ENCODE data around the gene ADAMTS7. TPM values are rescaled to one million over a fixed set of nuclear protein-coding genes. Genes with fewer than 3 reads are reported as not detected.
"Not testable (repeated sequence)": the region's sequence is repeated elsewhere in the genome, so short reads cannot be mapped to it uniquely, and the experiment has no call there.

The ADAMTS7 gene
- total RNA-seq, 1 donor from 2014 or later = 10.5 TPM

- no peak overlapping the region for H3K4me3 ChIP-seq (ENCODE audit: low read depth, low read length)
- no peak for TF ChIP-seq CTCF (conservative IDR thresholded peaks at IDR 0.05; ENCODE audit: low read depth, low read length)
- no peak for DNase-seq (ENCODE audit: low read depth)
Observed at GRCh38 chr15:78807359-78807758, 3.9 kb downstream of the ADAMTS7 start.

DNA sequence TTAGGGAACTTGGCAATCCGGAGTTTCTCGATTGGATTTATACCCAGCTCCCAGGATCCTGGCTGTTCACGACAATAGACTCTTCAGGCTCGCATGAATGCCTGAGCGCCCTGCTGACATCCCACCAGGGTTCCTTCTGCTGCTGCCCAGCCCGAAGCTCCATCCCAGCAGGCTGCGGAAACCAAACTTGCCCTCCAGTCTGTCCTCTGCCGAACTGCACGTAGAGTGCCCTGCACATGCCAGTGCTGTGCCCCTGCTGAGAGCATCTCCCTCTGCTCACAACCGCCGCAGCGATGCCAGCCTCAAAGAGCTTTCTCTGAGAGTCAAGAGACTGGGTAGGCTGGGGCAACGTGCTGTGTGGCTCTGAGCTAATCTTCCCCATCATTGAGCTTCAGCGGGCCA is 6.9 kb downstream of the ADAMTS7 start:
- no peak overlapping the region for H3K4me3 ChIP-seq (ENCODE audit: low read depth, low read length)

DNA sequence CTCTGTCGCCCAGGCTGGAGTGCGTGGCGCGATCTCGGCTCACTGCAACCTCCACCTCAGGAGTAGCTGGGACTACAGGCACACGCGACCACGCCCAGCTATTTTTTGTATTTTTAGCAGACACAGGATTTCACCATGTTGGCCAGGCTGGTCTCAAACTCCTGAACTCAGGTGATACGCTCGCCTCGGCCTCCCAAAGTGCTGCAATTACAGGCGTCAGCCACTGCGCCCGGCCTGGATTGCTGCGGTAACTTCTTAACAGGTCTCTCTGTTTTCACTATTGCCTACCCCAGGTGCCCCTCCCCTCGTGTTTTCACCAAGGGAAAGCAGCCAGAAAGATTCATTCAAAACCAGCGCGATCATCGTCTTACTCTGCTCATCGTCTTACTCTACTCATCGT is 10.5 kb downstream of the ADAMTS7 start:
- no peak overlapping the region for H3K4me3 ChIP-seq (ENCODE audit: low read depth, low read length)
- no peak for DNase-seq (ENCODE audit: low read depth)
- no peak for TF ChIP-seq CTCF (conservative IDR thresholded peaks at IDR 0.05; ENCODE audit: low read depth, low read length)

More for the DNA sequence above, 6.9 kb downstream of the ADAMTS7 start:
- no peak for DNase-seq (ENCODE audit: low read depth)
- no peak for TF ChIP-seq CTCF (conservative IDR thresholded peaks at IDR 0.05; ENCODE audit: low read depth, low read length)

DNA sequence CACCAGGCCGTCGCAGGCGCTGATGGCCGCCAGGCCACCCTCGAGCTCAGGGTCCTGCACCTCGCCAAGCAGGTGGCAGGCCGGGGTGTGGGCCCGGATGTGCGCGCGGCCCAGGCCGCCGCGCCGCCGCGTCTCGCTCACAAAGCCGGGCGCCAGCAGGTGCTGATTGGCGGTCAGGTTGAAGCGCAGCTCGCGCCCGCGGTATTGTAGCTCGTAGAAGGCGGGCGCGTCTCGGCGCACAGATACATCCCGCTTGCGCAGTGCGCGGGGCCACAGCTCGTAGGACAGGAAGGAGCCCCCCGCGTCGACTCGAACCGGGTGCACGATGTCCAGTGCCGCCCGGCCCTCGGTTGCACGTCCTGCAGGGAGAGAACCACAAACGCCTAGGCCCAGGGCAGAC is 11.1 kb downstream of the ADAMTS7 start:
- DNase-seq (ENCODE audit: low read depth) = no peak
- no peak overlapping the region for H3K4me3 ChIP-seq (ENCODE audit: low read depth, low read length)
- TF ChIP-seq CTCF (conservative IDR thresholded peaks at IDR 0.05; ENCODE audit: low read depth, low read length) = no peak

DNA sequence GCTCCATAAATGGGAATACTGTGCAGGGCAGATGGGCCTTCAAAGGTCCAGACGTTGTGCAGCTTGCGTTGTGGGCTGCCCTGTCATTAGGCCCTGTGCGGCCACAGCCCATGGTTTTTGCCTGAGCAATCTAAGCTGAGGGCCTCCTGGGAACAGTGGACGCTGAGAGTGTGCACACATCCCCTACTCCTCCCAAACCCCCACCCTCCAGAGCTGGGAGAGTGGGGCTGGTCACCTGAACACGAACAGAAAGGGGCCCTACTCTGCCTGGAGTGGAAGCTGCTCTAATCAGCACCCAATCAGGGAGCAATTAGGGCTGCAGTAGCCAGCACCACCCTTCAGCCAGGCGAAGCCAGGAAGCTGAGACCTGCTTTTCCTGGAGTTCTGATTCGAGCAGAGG is 12.2 kb downstream of the ADAMTS7 start:
- not testable (repeated sequence) for H3K4me3 ChIP-seq (ENCODE audit: low read depth, low read length); DNase-seq (ENCODE audit: low read depth)

DNA sequence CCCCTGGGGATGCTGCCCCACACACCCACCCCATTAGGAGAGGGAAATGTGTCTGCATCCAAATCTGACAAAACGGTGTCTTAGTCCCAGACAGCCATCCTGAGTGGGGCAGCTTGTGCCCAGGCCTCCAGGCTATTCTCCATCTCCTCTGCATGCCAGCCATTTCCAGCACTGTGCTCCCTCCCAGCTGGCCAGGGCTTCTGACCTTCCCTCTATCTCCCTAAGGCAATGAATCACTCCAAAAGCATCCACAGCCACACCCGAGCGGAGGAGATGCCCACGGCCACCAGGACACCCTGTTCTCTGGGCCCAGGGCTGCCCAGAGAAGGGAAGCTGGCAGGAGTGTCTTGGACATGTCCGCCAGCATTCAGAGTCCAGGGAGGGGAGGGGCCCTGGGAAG is 12.9 kb downstream of the ADAMTS7 start:
- H3K4me3 ChIP-seq (ENCODE audit: low read depth, low read length); DNase-seq (ENCODE audit: low read depth): not testable (repeated sequence)

DNA sequence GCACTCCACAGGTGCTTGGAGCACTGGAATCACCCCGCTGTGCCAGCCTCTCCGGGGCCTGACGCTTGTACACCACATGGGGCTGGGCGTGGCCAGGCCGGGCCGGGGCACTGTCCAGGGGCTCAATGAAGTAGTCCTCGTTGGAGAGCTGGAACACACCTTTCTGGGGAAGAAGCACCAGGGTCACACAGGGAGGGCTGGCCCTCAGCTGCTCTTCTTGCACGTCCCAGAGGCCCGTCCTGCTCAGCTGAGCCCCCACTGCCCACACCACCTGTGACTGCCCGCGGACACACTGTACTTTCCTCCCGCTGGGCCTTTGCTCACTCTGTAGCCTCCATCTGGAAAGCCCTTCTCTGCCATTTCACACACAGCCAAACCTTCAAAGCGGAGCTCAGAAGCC is 13.3 kb downstream of the ADAMTS7 start:
- no peak for DNase-seq (ENCODE audit: low read depth)
- TF ChIP-seq CTCF (conservative IDR thresholded peaks at IDR 0.05; ENCODE audit: low read depth, low read length) = no peak
- H3K4me3 ChIP-seq (ENCODE audit: low read depth, low read length) = no peak overlapping the region

GRCh38 chr15:78796510-78796909 is 14.8 kb downstream of the ADAMTS7 start:
- TF ChIP-seq CTCF (conservative IDR thresholded peaks at IDR 0.05; ENCODE audit: low read depth, low read length) = no peak
- no peak overlapping the region for H3K4me3 ChIP-seq (ENCODE audit: low read depth, low read length)
- no peak for DNase-seq (ENCODE audit: low read depth)
